ENCODE measurements around the gene STX18. TPM values are rescaled to one million over a fixed set of nuclear protein-coding genes. Genes with fewer than 3 reads are reported as not detected.

STX18 gene
- total and polyA plus RNA-seq, 10 of the 15 experiments (the other 5 are each of a cell fraction or from before 2014, with no cell fraction given): 8.2 to 46.6 (median 31.1) TPM

DNA sequence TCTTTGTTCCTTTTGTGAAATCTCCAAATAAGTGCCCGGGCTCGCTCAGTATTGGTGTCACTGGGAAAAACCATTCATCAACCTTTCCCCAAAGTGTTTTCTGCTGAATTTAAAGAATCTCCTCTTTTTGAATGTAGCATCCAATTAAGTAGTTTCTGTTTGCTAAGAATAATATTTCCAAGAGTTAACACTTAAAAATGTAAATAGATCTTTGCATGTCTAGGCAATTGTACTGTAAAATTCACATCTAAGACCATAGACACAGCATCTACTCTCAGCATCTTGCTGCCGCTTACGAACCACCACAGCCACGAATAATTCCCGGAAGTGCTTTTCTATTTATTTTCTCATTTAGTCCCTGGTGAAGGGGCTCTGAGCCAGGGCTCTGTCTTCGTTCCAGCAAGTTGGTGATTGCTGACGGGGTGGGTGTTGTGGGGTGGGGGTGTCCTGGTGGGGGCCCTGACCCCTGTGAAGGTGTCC lies 153.5 kb downstream of the STX18 start (continued):
- TF ChIP-seq, protein P1, sequence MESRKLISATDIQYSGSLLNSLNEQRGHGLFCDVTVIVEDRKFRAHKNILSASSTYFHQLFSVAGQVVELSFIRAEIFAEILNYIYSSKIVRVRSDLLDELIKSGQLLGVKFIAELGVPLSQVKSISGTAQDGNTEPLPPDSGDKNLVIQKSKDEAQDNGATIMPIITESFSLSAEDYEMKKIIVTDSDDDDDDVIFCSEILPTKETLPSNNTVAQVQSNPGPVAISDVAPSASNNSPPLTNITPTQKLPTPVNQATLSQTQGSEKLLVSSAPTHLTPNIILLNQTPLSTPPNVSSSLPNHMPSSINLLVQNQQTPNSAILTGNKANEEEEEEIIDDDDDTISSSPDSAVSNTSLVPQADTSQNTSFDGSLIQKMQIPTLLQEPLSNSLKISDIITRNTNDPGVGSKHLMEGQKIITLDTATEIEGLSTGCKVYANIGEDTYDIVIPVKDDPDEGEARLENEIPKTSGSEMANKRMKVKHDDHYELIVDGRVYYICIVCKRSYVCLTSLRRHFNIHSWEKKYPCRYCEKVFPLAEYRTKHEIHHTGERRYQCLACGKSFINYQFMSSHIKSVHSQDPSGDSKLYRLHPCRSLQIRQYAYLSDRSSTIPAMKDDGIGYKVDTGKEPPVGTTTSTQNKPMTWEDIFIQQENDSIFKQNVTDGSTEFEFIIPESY (IDR thresholded peaks at IDR 0.05): no peak
- TF ChIP-seq, protein P2, sequence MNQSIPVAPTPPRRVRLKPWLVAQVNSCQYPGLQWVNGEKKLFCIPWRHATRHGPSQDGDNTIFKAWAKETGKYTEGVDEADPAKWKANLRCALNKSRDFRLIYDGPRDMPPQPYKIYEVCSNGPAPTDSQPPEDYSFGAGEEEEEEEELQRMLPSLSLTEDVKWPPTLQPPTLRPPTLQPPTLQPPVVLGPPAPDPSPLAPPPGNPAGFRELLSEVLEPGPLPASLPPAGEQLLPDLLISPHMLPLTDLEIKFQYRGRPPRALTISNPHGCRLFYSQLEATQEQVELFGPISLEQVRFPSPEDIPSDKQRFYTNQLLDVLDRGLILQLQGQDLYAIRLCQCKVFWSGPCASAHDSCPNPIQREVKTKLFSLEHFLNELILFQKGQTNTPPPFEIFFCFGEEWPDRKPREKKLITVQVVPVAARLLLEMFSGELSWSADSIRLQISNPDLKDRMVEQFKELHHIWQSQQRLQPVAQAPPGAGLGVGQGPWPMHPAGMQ (IDR thresholded peaks at IDR 0.05; ENCODE audit: borderline replicate concordance): no peak
- TF ChIP-seq PML (IDR thresholded peaks at IDR 0.05; ENCODE audit: low read length) (no peak), TCF12 (IDR thresholded peaks at IDR 0.05; ENCODE audit: low read depth, low read length) (no peak), BCL11A (IDR thresholded peaks at IDR 0.05; ENCODE audit: low read depth, low read length) (no peak), ZNF24 (IDR thresholded peaks at IDR 0.05) (no peak), POU2F2 (IDR thresholded peaks at IDR 0.05; ENCODE audit: borderline replicate concordance, low read depth, low read length) (no peak), SUPT20H (IDR thresholded peaks at IDR 0.05; ENCODE audit: borderline replicate concordance, control insufficient read depth, low read depth, low read length) (no peak)
- TF ChIP-seq, protein P3, sequence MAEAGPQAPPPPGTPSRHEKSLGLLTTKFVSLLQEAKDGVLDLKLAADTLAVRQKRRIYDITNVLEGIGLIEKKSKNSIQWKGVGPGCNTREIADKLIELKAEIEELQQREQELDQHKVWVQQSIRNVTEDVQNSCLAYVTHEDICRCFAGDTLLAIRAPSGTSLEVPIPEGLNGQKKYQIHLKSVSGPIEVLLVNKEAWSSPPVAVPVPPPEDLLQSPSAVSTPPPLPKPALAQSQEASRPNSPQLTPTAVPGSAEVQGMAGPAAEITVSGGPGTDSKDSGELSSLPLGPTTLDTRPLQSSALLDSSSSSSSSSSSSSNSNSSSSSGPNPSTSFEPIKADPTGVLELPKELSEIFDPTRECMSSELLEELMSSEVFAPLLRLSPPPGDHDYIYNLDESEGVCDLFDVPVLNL (IDR thresholded peaks at IDR 0.05; ENCODE audit: low read depth, low read length): no peak
- TF ChIP-seq, protein P4, sequence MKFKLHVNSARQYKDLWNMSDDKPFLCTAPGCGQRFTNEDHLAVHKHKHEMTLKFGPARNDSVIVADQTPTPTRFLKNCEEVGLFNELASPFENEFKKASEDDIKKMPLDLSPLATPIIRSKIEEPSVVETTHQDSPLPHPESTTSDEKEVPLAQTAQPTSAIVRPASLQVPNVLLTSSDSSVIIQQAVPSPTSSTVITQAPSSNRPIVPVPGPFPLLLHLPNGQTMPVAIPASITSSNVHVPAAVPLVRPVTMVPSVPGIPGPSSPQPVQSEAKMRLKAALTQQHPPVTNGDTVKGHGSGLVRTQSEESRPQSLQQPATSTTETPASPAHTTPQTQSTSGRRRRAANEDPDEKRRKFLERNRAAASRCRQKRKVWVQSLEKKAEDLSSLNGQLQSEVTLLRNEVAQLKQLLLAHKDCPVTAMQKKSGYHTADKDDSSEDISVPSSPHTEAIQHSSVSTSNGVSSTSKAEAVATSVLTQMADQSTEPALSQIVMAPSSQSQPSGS (IDR thresholded peaks at IDR 0.05; ENCODE audit: low read length): no peak
- TF ChIP-seq, protein P5, sequence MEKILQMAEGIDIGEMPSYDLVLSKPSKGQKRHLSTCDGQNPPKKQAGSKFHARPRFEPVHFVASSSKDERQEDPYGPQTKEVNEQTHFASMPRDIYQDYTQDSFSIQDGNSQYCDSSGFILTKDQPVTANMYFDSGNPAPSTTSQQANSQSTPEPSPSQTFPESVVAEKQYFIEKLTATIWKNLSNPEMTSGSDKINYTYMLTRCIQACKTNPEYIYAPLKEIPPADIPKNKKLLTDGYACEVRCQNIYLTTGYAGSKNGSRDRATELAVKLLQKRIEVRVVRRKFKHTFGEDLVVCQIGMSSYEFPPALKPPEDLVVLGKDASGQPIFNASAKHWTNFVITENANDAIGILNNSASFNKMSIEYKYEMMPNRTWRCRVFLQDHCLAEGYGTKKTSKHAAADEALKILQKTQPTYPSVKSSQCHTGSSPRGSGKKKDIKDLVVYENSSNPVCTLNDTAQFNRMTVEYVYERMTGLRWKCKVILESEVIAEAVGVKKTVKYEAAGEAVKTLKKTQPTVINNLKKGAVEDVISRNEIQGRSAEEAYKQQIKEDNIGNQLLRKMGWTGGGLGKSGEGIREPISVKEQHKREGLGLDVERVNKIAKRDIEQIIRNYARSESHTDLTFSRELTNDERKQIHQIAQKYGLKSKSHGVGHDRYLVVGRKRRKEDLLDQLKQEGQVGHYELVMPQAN (conservative IDR thresholded peaks at IDR 0.05): no peak
